GM12892 (cell line): ENCODE results near the gene MYL11.

ENCODE experiments used
- POLR2A ChIP-seq: IDR thresholded peaks from 2 replicates; pipeline ENCODE4 v1.6.1; 2011; ENCODE audit warnings: low read depth, low read length, control low read depth
- TAF1 ChIP-seq: IDR thresholded peaks from 2 replicates; pipeline ENCODE4 v1.6.1; 2011; ENCODE audit warnings: low read depth, mild to moderate bottlenecking, control low read depth, low read length, borderline replicate concordance

GRCh38 chr16:30407102-30407803 is 32.7 kb downstream of the MYL11 start, which contains the start of gene ZNF771:
- TF ChIP-seq POLR2A (peak; percentile 81), TAF1 (peak; percentile 45; the same call in 1 of the 2 replicates)
